Nephron (organoid): ENCODE data around the gene EEF1G.

Source experiments
- H3K27ac Mint-ChIP-seq, 3 experiments: 2 replicates each; pipeline ENCODE4 v1.8.0; 2020; ENCODE audit warnings: mixed read lengths in 3 of 3, mild to moderate bottlenecking in 2 of 3, moderate library complexity in 1 of 3
- H3K27me3 Mint-ChIP-seq: 2 replicates; pipeline ENCODE4 v1.8.0; 2021; ENCODE audit warnings: low read depth, mild to moderate bottlenecking, moderate library complexity, mixed read lengths
- H3K36me3 Mint-ChIP-seq: 2 replicates; pipeline ENCODE4 v1.8.0; 2020; ENCODE audit warnings: low read depth, mixed read lengths
- H3K4me1 Mint-ChIP-seq: 2 replicates; pipeline ENCODE4 v1.8.0; 2020; ENCODE audit warnings: mixed read lengths
- H3K4me3 Mint-ChIP-seq, 3 experiments: 2 replicates each; pipeline ENCODE4 v1.8.0; 2020; ENCODE audit warnings: mild to moderate bottlenecking in 3 of 3, mixed read lengths in 3 of 3, moderate library complexity in 2 of 3
- H3K9me3 Mint-ChIP-seq: 2 replicates; pipeline ENCODE4 v1.8.0; 2020; ENCODE audit warnings: mixed read lengths
- TF ChIP-seq, protein P1 (sequence below), 3 experiments: fragments of 200-600 bp; sonication (generic); IDR thresholded peaks; one replicate each; pipeline ENCODE4 v1.5.0; 2021; ENCODE audit warnings: antibody characterized with exemption in 3 of 3; ENCODE audit not compliant: unreplicated experiment in 3 of 3

EEF1G gene

DNA sequence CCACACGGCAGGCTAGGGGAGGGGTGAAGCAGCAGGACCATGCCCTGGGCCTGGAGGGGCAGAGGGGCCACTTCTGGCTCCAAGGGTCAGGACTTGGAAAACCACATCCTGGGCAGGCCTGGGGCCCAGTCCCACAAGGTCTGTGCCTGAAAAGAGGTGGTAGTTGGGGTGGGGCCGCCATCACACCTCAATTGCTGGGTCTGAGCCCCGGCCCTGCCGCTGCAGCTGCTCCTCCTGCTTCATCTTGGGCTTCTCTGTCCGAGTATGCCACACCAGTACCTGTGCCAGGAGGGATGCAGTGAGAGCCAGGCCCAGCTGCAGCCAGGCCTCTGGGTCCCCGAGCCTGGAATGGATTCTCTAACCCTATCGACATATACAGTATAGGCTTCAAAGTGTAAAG is 41.8 kb upstream of the EEF1G start:
- Mint-ChIP-seq H3K4me3 (no peak overlapping the region), H3K4me1 (peaks cover 22% of the 10 kb centered on the region), H3K36me3 (peaks cover 11% of the 10 kb centered on the region), H3K27ac (no peak overlapping the region), H3K9me3 (no peaks in the 10 kb centered on the region), H3K27me3 (peaks cover under 1% of the 10 kb centered on the region)
- TF ChIP-seq, protein P1, sequence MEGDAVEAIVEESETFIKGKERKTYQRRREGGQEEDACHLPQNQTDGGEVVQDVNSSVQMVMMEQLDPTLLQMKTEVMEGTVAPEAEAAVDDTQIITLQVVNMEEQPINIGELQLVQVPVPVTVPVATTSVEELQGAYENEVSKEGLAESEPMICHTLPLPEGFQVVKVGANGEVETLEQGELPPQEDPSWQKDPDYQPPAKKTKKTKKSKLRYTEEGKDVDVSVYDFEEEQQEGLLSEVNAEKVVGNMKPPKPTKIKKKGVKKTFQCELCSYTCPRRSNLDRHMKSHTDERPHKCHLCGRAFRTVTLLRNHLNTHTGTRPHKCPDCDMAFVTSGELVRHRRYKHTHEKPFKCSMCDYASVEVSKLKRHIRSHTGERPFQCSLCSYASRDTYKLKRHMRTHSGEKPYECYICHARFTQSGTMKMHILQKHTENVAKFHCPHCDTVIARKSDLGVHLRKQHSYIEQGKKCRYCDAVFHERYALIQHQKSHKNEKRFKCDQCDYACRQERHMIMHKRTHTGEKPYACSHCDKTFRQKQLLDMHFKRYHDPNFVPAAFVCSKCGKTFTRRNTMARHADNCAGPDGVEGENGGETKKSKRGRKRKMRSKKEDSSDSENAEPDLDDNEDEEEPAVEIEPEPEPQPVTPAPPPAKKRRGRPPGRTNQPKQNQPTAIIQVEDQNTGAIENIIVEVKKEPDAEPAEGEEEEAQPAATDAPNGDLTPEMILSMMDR (IDR thresholded peaks at IDR 0.05; ENCODE audit: unreplicated experiment in 3 of 3), result no peak

GRCh38 chr11:62614275-62614674 is 40.6 kb upstream of the EEF1G start:
- peaks cover 24% of the 10 kb centered on the region for H3K4me1 Mint-ChIP-seq
- TF ChIP-seq, protein P1 (IDR thresholded peaks at IDR 0.05; ENCODE audit: unreplicated experiment in 3 of 3), result no peak
- peaks cover 5% of the 10 kb centered on the region for H3K27me3 Mint-ChIP-seq
- H3K4me3 Mint-ChIP-seq, result peak overlapping the region; percentile 77 to 86 (median 85)
- H3K36me3 Mint-ChIP-seq, result peaks cover 8% of the 10 kb centered on the region
- peak overlapping the region; percentile 90 to 94 (median 94) for H3K27ac Mint-ChIP-seq
- no peaks in the 10 kb centered on the region for H3K9me3 Mint-ChIP-seq

DNA sequence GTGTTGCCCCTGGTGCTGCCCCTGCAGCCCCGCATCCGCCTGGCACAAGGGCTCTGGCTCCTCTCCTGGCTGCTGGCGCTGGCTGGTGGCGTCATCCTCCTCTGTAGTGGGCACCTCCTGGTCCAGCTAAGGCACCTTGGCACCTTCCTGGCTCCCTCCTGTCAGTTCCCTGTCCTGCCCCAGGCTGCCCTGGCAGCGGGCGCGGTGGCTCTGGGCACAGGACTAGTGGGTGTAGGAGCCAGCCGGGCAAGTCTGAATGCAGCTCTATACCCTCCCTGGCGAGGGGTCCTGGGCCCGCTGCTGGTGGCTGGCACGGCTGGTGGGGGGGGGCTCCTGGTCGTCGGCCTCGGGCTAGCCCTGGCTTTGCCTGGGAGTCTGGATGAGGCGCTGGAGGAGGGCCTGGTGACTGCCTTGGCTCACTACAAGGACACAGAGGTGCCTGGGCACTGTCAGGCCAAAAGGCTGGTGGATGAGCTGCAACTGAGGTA is 39.6 kb upstream of the EEF1G start:
- TF ChIP-seq, protein P1 (IDR thresholded peaks at IDR 0.05; ENCODE audit: unreplicated experiment in 3 of 3), result no peak
- H3K27ac Mint-ChIP-seq, result peak overlapping the region; percentile 90 to 94 (median 94)
- peaks cover 22% of the 10 kb centered on the region for H3K4me1 Mint-ChIP-seq
- peak overlapping the region; percentile 67 to 85 (median 76) for H3K4me3 Mint-ChIP-seq
- no peaks in the 10 kb centered on the region for H3K9me3 Mint-ChIP-seq
- peaks cover 9% of the 10 kb centered on the region for H3K36me3 Mint-ChIP-seq
- H3K27me3 Mint-ChIP-seq, result peaks cover 5% of the 10 kb centered on the region

DNA sequence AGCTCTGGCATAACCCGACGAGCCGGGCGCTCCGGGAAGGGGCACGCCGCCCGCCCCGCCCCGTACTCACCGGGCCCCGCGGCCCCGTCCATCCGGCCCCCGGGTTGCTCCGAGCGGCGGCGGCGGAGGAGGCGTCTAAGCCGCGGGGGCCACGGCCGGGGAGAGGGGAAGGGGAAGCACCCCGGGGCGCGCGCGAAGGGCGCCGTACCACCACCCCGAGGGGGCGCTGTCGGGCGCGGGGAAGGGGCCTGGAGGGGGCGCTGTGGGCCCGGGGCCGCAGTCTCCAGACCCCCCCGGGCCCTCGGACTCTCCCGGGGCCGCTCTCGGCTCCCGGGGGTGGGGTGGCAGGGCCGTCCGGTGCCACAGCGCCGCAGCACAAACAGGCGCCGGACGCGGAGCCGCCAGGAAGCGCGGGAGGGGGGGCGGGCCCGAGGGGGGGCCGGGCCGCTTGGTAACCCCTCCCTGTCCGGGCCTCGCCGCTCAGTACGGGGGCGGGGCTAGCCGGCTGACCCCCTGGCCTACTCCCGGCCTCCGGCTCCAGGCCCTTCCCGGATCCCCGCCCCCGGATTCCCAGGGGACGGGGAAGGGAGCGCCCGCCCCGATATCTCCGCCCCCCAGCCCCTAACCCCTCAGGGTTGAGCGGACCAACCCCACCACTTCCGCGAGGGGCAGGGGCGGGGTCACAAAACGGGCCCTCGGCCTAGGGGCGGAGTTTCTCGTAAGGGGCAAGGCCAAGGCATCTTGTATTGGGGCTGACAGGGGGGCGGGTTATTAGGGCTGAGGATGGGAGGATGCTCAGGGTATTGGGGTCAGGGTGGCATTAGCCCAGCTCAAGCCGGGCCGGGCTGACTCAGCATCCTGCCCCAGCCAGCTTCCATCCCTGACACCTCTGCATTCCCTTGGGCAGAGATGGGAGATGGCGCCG is 38.9 kb upstream of the EEF1G start, which contains the start of the genes EML3 and ROM1:
EML3 (minus strand) TSS at position 410 of the 925 bp plus-strand sequence; CDS start at position 92, 318 bp downstream.
ROM1 (plus strand) TSS at position 892 of the 925 bp plus-strand sequence; CDS start at position 917, 25 bp downstream.
- peak within 1 kb of the TSS; percentile 91 to 99 (median 97) for H3K4me3 Mint-ChIP-seq
- peak within 1 kb of the TSS; percentile 94 to 96 (median 95) for H3K27ac Mint-ChIP-seq
- peaks cover 16% of the 10 kb centered on the region for H3K36me3 Mint-ChIP-seq
- H3K27me3 Mint-ChIP-seq, result peaks cover 5% of the 10 kb centered on the region
- peaks cover 22% of the 10 kb centered on the region for H3K4me1 Mint-ChIP-seq
- TF ChIP-seq, protein P1 (IDR thresholded peaks at IDR 0.05; ENCODE audit: unreplicated experiment in 3 of 3), result peak; percentile 92 to 99 (median 93)
- H3K9me3 Mint-ChIP-seq, result no peaks in the 10 kb centered on the region

- TF ChIP-seq, protein P1 (IDR thresholded peaks at IDR 0.05; ENCODE audit: unreplicated experiment in 3 of 3), result no peak
- no peaks in the 10 kb centered on the region for H3K9me3 Mint-ChIP-seq
- H3K4me1 Mint-ChIP-seq, result peaks cover 22% of the 10 kb centered on the region
- peak overlapping the region; percentile 91 to 99 (median 97) for H3K4me3 Mint-ChIP-seq
- peaks cover 5% of the 10 kb centered on the region for H3K27me3 Mint-ChIP-seq
- H3K27ac Mint-ChIP-seq, result peak overlapping the region; percentile 94 to 96 (median 95)
- peaks cover 17% of the 10 kb centered on the region for H3K36me3 Mint-ChIP-seq
Observed at GRCh38 chr11:62611705-62612365, 38.1 kb upstream of the EEF1G start.
